ENCODE measurements around the gene TMEM219.
A peak's percentile ranks its signal among the peaks of the same experiment; 100 is the strongest.
"Not testable (repeated sequence)": the region's sequence is repeated elsewhere in the genome, so short reads cannot be mapped to it uniquely, and the experiment has no call there.

The TMEM219 gene

GRCh38 chr16:29961479-29962343 is at the start of gene TMEM219:
Gene TMEM219, plus strand, starts transcription at chr16:29962079. Its CDS starts 1,065 bp downstream, at chr16:29963144.
- DNase-seq = peak; percentile 93

DNA sequence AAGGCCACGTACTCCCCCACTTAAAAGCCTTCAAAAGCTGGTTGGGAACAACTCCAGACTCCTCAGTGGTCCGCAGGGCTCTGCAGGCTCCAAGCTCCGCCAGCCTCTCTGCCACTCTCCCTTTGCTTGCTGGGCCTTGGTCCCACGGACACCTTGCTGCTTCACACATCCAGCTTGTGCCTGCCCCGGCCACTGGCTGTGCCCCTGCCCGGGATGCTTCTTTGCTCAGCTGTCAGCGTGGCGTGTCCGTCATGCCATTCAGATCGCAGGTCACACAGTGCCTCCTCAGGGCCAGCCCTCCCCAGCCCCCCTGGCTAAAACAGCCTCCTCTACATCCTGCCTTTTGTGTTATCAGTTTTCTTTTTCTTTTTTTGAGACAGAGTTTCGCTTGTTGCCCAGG is 49.8 kb upstream of the TMEM219 start:
- DNase-seq = no peak

GRCh38 chr16:29913514-29913913 is 48.4 kb upstream of the TMEM219 start:
- no peak for DNase-seq

DNA sequence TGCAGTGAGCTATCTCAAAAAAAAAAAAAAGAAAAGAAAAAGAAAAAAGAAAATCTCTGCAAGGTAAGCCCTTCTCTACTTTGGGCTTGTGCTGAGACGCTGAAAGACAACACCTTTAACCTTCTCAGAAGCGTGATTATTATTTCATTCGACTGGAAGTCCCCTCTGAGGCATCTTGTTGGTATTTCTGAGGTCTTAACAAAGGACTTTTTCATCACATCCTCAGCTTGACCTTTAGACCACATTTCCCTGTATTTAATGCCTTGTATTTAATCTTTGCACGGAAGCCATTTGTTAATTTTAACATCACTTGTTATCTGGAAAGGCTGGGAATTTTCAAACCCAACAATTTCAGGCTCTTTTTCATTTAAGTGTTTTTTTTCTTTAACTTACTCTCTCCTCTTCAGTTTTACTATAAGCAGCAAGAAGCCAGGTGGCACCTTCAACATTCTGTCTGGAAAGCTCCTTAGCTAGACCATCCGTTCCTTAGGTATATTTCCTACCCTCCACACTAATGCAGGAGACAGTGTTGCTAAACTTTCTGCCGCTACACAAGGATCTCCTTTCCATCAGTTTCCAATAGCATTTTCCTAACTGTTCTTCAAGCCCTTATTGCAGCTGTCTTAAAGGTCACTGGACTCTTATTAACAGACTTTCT is 46.2 kb upstream of the TMEM219 start:
- no peak for DNase-seq

- DNase-seq = no peak
Observed at GRCh38 chr16:29916979-29917378, 44.9 kb upstream of the TMEM219 start.

DNA sequence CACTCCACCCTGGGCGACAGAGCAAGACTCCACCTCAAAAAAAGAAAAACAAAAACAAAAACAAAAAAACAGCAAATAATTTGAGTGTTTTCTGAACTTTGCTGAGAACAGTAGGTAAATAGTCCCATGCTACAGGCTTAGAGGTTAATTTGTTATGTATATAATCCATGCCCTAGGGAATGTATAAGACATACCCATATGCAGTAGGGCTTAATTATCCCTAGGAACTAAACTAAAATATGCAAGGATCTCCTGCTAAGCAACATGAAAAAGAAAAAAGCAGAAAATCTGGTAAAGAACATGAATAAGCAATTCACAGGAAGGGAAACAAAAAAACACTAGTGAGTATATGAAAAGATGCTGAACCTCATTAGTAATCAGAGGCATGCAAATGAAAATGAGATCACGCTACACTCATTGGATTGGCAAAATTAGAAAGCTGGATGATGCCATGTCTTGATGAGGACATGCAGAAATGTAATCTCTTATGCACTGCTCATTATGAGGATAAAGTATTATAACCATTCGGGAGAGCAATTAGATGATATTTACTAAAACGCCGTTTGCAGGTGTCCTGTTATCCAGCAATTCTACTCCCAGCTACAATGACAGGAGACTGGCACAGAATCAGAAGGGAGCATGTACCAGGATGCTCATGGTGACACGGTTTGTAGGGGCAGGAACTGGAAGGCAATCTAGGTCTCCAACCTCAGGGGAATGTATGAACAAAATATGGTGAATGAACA is 41.4 kb upstream of the TMEM219 start:
- DNase-seq = no peak

DNA sequence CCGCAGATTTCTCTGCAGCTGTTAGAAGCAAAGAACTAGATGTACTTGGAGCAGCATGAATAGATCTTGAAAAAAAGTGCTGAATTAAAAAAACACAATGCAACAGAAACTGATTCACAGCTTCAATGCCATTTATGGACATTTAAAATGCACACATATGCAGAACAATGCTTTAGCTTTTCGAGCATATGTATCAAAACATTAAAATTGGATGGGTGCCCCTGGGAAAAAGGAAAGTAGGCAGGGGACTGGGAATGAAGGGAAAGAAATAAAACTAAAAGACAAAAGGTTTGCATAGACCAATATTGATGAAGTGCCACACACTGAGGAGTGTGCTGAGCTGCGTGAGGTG is 40.9 kb upstream of the TMEM219 start:
- DNase-seq = no peak

GRCh38 chr16:29922326-29922725 is 39.6 kb upstream of the TMEM219 start:
- no peak for DNase-seq

DNA sequence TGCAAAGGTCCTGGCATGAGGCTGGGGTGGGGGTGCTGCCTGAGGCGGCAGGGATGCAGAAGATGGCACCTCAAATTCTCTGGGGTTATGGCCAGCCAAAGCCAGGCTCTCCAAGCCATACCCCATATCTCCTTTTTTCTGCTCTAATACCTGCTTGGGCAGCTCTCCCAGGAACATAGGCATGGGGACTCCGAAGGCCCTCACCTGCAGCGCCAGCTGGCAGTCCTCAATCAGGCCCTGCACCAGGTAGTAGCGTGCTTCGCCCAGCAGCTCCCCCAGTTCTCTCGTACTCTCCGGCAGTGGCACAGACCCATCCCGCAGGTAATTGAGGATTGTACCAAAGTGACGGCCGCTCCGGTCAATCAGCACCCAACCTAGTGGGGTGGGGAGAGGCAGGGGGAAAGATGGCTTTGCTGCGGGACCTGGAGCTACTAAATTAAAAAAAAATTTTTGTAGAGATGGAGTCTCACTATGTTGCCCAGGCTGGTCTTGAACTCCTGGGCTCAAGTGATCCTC is 38.8 kb upstream of the TMEM219 start:
- DNase-seq = no peak

- no peak for DNase-seq
Observed at GRCh38 chr16:29925105-29925756, 36.6 kb upstream of the TMEM219 start.

DNA sequence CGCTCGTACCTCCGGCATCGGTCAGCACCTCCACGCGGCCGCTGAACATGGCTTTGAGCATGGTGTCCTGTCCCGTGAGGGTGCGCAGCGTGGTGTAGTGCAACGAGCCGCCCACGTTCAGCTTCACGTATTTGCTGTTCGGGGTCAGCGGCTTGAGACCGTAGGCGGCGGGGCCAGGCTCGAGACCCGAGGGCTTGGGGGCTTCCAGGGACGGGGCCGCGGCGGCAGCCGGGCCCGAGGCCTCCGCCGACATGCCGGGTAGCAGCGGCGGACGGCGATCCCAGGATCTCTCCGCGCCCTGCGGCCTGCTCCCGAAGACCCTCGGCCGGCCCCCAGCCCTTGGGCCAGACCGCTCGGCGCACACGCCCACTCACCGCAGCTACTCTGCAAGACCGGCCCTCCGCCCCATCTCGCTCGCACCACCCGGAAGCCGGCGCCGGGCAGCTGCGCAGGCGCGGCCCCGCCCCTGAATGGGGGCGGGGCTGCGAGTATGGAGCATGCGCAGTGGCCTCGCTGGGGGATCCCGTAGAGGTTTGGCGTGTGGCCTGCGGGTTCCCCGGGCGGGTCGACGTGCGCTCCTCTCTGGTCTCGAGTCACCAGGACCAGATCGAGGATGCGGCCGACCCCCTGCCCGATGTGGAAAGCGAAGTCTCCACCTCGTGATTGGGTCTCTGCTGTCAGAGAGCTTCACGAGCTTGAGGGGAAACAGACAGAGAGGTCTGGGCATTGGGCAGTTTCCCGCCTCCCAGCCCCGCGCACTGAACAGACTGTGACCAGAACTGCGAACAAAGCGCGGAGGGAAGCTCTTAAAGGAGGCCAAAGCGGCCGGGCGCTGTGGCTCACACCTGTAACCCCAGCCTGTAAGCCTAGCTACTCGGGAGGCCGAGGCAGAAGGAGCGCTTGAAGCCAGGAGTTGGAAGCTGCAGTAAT is 35.8 kb upstream of the TMEM219 start, which contains the start of gene KCTD13:
KCTD13 (minus strand) TSS at position 446 of the 930 bp plus-strand sequence; CDS start at position 253, 193 bp downstream.
- peak; percentile 81 for DNase-seq

- no peak for DNase-seq
Observed at GRCh38 chr16:29926711-29927052, 35.2 kb upstream of the TMEM219 start.

- no peak for DNase-seq
Observed at GRCh38 chr16:29927070-29927905, 34.6 kb upstream of the TMEM219 start.

DNA sequence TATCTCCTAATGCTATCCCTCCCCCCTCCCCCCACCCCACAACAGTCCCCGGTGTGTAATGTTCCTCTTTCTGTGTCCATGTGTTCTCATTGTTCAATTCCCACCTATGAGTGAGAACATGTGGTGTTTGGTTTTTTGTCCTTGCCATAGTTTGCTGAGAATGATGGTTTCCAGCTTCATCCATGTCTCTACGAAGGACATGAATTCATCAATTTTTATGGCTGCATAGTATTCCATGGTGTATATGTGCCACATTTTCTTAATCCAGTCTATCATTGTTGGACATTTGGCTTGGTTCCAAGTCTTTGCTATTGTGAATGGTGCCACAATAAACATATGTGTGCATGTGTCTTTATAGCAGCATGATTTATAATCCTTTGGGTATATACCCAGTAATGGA is 30.1 kb upstream of the TMEM219 start:
- DNase-seq = not testable (repeated sequence)

GRCh38 chr16:29940656-29941055 is 21.2 kb upstream of the TMEM219 start:
- DNase-seq = no peak

GRCh38 chr16:29943846-29944799 is 17.8 kb upstream of the TMEM219 start:
- no peak for DNase-seq

DNA sequence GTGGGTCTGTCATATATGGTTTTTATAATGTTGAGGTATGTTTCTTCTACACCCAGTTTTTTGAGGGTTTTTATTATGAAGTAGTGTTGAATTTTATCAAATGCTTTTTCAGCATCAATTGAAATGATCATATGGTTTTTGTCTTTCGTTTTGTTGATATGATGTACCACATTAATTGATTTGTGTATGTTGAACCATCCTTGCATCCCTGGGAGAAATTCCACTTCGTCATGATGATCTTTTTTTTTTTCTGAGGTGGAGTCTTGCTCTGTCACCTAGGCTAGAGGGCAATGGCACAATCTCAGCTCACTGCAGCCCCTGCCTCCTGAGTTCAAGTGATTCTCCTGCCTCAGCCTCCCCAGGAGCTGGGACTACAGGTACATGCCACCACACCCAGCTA is 14.0 kb upstream of the TMEM219 start:
- DNase-seq = no peak

DNA sequence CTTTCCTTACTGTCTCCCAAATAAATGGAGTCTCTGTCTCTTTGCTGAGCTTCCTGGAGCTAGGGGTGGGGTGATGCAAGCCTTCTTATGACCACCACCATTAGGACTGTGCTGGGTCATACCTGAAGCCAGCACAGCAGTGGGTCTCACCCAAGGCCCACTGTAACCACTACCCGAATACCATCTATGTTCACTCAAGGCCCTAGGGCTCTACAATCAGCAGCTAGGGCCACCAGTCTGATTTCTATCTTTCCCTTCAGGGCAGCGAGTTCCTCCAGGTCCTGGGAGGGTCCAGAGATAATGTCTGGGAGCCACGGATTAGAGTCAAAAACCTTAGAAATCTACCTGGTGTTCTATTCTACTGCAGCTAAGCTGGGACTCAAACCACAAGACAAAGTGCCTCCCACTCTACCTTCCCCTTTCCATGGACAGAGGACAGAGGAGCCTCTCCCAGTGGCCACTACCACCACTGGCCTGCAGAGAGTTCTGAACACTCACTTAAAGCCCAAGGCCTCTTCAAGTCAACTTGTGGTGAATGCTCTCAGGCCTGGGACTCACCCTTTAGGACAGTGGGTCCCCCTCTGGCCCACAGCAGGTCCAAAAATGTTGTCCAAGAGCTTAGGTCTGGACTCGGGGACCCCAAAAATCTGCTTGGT is 10.9 kb upstream of the TMEM219 start:
- no peak for DNase-seq
